Amygdala (tissue), 56 donors: ENCODE measurements around the gene RFC2.

Source experiments
- DNase-seq, 56 donors: peaks; one replicate each; lab custom pipeline; 2025; lab: John Stamatoyannopoulos, UW

RFC2 gene

DNA sequence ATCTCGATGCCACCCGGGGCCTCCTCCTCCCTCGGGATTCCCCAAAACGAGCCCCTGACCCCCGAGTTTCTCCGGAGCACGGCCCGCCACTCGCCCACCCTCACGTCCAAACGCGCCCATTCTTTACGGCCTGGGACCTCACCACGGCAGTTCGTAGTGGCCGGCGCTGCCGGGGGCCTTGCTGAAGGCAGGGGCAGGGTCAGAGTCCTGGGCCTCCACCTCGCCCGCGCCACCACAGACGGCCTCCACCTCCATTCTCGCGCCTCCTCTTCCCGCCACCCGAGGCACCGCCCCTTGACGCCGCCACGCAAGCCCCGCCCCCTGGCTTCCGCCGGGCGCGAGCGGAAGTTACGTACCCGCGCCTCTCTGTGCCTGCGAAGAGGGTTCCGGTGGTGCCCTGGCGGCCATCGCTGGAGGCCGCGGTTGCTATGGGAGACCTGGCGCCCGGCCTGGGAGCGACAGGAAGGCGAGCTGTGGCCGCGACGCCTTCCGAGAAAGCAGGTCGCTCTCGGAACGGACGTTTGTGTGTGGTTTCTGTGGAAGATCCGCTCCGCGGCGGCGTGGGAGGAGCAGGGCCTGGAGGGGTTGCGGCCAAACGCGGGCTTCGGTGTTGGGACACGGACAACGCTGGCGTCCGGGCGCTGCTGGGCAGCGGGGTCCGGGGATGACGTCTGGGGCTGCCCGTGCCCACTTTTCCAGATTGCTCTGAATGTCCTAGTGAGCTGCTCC is at the start of gene RFC2:
Gene RFC2 (minus strand): TSS at position 271 of the 729 bp plus-strand sequence. CDS start 16 bp downstream, at position 255.
- peak; percentile 80 to 99 (median 94) for DNase-seq

DNA sequence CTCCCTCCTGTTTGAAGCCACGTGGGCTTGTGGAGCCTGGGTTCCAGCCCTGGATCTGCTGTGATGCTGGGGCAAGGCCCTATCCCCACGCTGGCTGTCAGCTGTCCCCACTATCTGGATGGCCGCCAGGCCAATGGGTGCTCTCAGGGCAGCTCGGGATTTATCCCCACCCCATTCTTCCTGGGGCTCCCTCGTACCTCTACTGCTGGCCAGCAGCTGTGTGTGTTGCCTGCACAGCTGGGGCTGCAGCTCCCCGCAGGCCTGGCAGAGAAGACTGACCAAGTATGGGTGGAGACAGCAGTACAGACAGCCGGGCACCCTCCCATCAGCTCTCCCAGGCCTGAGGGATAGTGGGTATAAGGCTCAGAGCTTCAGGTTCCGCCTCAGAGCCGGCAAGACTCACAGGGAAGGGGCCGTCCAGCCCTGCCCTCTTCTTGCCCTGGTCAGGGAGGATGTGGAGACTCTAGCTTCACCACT is 48.6 kb upstream of the RFC2 start:
- peak in 8 of 56 donors; percentile 14 to 53 (median 22) for DNase-seq

DNA sequence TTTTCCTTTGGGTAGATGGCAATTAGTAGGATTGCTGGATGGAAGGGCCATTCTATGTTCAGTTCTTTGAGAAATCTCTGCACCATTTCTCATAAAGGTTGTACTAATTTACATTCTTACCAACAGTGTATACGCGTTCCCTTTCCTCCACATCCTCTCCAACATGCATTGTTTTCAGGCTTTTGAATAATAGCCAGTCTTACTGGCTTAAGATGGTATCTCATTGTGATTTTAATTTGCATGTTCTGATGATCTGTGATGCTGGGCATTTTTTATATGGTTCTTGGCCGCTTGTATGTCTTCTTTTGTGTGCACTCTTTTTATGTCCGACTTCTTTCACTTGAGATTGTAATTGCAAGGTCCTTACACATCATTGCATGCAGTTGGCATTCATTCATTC is 46.7 kb upstream of the RFC2 start:
- no peak for DNase-seq

DNA sequence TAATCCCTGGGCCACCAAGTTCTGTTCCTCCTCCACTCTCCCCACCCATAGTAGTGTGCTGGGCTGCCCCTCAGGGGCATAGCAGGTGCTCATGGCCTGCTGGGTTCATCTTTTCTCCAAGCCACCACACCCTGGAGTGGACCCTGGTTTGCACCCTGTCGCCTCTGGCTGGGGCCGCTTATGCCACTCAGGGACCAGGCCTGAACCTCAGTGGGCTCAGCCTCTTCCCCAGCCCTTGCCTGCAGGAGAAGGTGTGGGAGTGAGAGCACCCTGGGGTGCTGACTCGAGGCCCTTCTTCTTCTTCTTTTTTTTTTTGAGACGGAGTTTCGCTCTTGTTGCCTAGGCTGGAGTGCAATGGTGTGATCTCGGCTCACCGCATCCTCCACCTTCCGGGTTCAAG is 45.2 kb upstream of the RFC2 start:
- DNase-seq = no peak

DNA sequence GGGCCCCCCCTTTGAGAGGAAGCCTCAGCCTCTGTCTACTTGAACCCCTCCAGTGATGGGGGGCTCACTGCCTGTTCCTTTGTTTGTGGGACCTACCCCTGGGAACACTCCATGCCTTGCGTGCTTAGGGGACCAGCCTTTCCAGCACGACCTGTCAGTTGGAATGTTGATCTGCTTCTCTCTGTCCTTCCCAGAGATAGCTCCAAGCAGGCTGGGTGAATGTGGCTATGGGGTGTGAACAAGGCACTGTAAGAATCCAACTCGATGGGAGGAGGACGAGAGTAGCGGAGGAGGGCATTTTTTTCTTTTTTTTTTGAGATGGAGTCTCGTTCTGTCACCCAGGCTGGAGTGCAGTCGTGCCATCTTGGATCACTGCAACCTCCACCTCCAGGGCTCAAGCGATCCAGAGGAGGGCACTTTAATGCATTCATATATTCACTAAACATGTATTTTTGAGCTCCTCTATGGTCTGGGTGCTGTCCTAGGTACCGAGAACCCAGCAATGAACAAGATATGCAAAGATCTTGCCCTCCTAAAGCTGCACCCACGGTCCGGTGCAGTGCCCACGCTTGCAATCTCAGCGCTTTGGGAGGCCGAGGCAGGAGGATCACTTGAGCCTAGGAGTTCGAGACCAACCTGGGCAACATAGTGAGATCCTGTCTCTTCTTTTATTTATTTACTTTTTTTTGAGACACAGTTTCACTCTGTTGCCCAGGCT is 43.5 kb upstream of the RFC2 start:
- no peak for DNase-seq

DNA sequence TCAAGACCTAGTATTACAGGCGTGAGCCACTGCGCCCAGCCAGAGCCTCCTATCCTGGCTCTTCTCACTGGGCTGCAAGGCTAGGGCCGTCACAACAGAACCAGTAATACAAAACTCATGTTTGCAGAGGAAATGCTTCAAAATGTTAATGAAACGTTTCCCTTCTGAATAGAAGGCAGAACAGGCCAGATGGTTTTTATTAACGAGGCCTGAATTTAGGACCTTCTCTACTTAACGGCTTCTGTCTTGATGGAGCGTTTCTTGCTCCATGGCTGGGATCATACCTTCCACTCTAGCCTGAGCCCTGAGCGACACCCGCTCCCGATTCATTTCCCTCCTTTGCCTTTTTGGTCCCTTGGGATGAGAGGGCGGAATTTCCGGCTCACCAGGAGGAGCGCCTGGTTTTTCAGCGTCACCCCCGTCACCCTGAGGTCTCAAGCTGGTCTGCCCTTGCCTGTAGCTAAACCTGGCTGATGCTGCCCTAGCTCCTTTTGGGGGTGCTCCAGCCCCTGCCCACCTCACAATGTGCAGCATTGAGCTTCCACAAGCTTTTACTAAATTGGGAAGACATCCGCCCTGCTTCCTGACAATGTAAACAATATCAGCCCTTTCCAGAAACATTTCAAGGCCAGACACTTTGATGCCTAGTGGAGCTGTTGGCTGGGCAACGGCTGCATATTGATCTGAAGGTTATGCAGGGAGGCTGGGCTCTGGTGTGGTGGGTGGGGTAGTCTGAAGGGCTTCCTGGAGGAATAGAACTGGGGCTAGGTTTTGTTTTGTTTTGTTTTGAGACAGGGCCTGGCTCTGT is 40.2 kb upstream of the RFC2 start:
- DNase-seq = no peak

DNA sequence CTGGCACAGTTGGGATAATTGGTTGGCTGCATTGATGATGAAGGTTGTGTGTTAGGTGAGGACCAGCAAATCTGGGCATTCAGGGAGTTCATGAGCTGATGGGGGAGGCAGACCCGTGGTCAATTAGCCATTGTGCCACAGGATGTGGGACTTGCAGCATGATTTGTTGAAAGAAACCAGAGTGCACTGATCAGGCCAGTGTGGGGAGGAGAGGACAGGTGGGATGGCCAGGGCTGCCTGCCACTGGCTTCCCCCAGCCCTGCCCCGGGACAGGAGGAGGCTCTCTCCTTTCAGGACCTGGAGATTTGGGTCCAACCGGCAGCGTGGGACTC is 39.3 kb upstream of the RFC2 start:
- DNase-seq = peak in 2 of 56 donors; percentile 8 to 39

DNA sequence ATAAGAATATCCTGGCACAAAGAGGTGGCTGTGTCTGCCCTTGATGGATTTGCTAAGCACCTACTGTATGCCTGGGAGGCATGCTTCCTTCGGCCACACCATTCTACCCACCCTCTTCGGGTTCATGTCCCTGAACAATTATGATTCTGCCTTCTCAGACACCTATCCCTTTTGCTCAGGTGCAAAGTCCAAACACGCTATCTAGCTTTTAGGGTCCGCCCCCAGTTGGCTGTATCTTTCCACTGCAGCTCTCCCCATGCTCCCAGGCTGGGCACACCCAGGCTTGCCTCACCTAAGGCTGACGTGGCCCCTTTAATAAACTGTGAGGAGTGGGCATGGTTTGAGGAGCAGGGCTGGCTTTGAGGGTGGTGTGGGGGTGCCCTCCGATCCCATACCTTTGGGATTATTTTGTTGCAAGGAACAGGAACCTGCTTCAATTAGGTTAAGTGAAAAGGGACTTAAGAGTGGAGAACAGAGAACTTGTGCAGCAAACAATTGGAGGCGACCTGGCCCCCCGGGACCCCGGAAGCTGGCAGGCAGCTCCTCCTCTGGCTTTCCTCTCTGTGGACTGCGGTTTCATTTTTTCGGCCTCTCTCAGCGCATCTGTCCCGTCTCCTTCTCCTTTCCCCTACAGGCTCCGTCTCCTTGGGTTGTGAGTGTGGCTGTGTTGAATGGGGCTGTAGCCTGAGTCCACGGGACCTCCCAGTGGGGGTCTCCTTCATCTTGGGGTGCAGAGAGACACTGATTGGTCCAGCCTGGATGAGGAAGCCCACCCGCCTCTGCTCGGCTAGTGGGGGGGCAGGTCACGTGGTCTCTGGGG is 38.8 kb upstream of the RFC2 start:
- DNase-seq = peak in 1 of 56 donors; percentile 32

DNA sequence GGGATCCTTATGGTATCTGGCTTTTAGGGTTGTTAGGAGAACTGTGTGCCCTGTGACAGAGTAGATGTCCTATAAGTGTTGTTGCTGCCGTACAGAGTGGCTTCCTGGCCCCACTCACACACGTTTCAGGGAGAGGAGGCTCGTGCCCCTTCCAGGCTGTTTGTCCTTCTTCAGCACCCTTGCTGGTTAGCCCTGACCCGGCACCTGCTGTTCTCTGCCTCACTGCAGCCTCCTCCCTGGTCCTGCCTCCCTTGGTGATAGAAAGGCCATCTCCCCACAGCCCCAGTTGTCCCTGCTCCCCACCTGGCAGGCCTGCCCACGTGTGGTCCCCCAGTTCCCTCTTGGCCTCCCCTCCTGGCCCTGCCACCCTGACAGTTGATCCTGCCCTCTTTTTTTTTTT is 37.3 kb upstream of the RFC2 start:
- DNase-seq = no peak

DNA sequence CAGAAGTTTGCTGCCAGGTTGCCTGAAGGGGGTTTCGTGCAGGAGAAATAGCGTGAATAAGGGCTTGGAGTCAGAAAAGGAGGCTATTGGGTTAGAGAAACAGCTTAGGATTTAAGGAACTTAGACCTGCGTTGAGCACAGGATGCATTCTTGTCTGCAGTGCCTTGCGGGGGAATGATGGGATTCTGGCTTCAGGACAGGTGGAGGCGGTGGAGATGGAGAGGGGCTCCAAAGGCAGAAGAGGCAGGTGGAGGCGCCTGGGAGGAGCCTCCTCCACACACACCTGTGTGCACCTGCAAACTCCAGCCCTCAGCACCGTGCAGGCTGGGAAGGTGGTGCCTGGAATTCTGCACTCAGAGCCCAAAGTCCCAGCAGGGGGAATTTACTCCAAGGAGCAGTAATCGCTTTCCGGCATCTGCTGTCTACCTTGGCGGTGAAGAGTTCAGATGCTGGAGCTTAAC is 36.8 kb upstream of the RFC2 start:
- no peak for DNase-seq

DNA sequence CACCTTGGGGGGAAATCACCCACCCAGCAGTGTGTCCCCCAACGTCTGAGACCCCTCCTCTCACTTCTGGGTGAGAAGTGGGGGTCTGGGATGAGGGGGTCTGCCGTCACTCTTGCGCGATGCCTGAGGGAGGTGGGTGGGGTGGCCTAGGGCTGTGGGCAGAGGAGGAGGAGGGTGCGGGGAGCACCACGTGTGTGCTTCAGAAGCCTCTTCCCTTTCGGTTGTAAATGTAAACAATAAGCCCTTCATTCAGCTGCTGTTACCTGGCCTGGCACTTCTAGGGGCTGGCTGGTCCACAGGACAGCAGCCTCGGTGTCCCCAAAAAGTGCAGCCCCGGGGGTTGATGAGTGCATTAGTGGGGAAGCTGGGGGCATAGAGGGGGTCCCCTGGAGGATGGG is 36.4 kb upstream of the RFC2 start:
- peak in 9 of 56 donors; percentile 33 to 64 (median 46) for DNase-seq

DNA sequence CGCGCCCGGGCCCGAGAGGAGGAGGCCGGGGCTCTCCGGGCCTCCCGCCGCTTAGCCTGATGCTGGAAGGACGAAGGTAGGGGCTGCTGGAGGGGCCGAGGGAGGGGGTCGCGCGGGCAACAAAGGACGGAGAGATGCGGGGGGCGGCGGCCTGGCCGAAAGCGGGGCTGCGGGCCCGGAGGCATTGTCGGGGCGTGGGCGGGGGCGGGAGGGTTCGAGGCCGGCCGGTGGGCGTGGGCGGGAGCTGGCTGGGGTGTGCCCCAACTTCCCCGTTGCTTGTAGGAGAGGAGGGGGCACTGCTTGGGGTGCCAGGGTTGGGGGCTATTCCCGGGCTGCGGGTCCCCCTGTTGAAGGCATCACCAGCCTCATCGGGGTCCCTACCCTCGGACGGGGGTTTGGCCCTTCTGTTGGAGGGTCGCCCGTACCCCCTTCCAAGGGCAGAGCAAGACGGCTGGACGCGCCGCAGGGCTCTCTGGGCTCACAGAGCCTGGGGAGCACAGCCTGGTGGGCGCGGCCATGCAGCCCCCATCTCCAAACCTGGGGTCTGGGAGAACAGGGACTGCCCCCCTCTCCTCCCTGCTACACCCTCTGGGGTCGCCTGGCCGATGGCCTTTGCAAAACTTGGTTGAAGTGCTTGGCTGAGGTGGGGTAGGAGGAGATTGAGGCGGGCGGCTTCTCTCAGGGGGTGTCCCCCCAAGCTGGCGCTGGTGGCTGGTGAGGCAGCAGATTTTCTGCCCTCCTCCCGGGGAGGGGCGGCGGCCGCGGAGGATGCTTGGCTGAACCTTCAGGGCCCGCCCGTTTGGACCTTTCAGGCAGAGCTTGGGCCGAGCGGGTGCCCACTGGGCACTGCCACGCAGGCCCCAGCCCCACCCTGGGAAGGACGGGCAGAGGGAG is 35.7 kb upstream of the RFC2 start:
- peak in 42 of 56 donors; percentile 11 to 73 (median 44) for DNase-seq

DNA sequence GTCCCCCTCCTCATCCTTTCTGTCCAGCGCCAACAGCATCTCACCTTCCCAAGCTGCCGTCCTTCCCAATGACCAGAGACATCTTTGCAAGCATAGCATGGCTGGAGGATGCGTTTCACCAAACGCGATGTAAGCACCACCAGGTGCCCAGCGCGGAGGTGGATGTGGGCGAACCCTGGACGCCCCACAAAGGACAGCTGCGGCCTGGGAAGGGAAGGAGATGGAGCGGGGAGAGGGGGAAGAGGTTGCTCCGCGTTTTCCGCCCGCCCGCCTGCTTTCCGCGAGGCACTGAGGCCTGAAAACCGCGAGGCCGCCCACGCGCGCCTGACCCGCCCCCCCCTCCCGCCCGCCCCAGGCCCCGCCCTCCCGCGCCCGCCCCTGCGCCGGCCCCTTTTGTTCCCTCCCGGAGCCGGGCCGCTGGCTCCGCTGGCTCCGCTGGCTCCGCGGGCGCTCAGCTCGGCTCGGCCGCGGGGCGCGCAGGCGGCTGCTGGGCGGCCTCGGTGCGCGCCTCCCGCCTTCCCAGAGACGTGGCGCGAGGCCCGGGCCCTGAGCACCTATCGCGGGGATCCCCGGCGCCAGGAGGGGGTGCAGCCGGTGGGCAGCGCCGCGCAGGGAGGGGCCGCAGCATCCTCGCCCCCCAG is 34.9 kb upstream of the RFC2 start, which contains the start of gene CLIP2:
Gene CLIP2 (plus strand): TSS at position 390 of the 641 bp plus-strand sequence. CDS start 28,140 bp downstream, outside the sequence.
- DNase-seq = peak in 55 of 56 donors; percentile 35 to 91 (median 78)

DNA sequence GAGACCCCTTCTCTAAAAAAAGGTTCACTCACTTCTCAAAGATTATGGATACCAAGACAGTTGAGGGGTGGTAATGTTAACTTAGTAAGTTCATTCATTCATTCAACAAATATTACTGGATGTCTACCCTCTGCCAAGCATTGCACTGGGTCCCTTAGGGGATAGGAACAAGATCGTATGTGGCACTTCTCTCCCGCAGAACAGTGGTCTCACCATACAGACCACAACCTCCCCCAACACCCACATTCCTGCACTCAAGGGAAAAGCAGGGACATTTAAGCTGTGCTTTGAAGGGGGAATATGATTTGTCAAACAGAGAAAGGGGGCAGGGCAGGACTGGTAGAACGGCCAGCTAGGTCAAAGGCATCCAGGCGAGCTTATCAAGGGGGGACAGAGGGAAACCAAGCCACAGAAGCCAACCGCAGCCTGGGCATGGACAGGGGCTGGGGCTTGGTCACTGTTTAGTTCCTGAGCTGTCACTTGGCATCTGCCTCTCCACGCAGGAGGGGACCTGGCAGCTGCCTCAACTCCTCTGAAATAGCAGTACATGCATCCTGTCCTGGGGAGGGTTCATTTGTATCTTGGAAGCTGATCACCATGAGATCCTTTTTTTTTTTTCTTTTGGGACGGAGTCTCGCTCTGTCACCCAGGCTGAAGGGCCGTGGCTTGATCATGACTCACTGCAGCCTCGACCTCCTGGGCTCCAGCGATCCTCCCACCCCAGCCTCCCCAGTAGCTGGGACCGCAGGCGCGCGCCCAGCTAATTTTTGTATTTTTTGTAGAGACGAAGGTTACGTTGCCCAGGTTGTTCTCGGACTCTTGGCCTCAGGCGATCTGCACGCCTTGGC is 34.1 kb upstream of the RFC2 start:
- DNase-seq = peak in 3 of 56 donors; percentile 27 to 34 (median 31)

DNA sequence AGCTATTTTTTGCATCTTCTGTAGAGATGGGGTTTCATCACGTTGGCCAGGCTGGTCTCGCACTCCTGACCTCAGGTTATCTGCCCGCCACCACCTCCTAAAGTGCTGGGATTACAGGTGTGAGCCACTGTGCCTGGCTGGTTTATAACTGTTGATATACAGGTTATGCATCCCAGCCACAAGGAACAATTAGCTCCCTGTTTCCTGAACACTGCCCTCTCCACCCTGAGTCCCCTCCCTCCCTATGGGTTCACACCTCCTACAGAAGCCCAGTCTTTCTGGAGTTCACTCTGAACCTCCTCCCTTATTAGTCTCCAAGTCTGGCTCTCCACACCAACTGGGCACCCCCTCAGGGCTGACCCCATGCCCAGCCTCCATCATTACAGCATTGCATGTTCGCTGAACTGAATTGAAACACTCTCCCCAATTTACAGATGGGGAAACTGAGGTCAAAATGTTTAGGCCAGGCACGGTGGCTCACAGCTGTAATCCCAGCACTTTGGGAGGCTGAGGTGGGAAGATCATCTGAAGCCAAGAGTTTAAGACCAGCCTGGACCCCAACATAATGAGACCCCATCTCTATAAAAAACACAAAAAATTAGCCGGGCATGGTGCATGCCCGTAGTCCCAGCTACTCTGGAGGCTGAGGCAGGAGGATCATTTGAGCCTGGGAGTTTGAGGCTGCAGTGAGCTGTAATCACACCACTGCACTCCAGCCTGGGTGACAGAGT is 33.3 kb upstream of the RFC2 start:
- no peak for DNase-seq

DNA sequence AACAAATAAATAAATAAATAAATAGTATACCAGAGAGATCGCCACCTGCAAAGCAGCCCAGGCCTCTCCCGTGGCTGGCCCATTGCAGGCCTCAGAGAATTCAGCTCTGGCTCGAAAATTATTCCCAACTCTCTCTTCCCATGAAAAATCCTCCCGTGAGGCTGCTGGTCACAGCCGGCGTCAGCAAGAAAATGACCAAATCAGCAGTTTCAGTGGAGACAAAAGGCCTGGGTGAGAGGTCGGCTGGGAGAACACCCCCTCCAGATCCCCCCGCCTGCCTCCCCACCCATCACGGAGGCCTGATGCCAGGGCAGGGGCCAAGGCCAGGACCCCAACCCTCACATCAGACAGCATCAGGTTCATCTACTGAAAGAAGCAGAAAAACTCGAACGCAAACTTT is 31.9 kb upstream of the RFC2 start:
- no peak for DNase-seq

DNA sequence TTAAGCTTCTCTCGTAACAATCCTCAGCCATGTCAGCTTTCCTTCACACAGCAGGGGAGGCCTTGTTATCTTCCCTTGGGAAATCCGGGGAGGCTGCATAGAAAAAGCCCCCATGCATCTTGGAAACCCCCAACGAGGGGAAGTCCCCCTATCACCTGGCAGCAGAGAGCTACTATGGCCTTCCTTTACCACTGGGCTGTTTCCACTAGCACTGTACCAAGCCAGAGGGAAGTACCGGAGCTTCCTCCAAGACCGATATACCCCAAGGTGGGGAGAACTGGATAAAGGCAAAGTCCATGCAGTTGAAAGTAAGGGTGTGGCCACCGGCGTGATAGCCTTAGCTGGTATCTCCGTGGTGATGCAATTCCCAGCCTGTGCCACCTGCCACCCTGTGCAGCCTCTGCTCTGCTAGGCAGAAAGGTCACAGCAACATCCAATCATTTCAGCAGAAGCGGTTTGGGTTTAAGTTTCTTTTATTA is 30.6 kb upstream of the RFC2 start:
- DNase-seq = no peak
